GM23248 (cell line): ENCODE measurements around the gene CHST13. TPM values are rescaled to one million over a fixed set of nuclear protein-coding genes. Genes with fewer than 3 reads are reported as not detected.
A peak's percentile ranks its signal among the peaks of the same experiment; 100 is the strongest.

Experiments used
- DNase-seq: peaks from one replicate; pipeline ENCODE4 v3.0.0-alpha.2; 2015
- H2AFZ ChIP-seq: fragments of 200-600 bp; sonication (generic); 2 replicates; pipeline ENCODE4 v1.6.1; 2016; ENCODE audit warnings: antibody characterized with exemption
- H3F3A ChIP-seq: fragments of 200-600 bp; sonication (generic); 2 replicates; pipeline ENCODE4 v1.6.1; 2016; ENCODE audit warnings: mild to moderate bottlenecking, antibody characterized with exemption, mixed run types; ENCODE audit not compliant: insufficient read depth
- H3K27ac ChIP-seq: fragments of 200-600 bp; sonication (generic); 2 replicates; pipeline ENCODE4 v1.5.1; 2016; ENCODE audit warnings: mild to moderate bottlenecking
- H3K27me3 ChIP-seq: fragments of 200-600 bp; sonication (generic); replicated peaks from 2 replicates; pipeline ENCODE4 v1.6.1; 2016; ENCODE audit warnings: mild to moderate bottlenecking; ENCODE audit not compliant: insufficient read depth
- H3K36me3 ChIP-seq: fragments of 200-600 bp; sonication (generic); 2 replicates; pipeline ENCODE4 v1.6.1; 2016; ENCODE audit warnings: low read depth, mild to moderate bottlenecking
- H3K4me1 ChIP-seq: fragments of 200-600 bp; sonication (generic); 2 replicates; pipeline ENCODE4 v1.6.1; 2016; ENCODE audit warnings: mild to moderate bottlenecking; ENCODE audit not compliant: insufficient read depth
- H3K4me2 ChIP-seq: fragments of 200-600 bp; sonication (generic); one replicate; pipeline ENCODE4 v1.6.1; 2016; ENCODE audit warnings: mild to moderate bottlenecking; ENCODE audit not compliant: unreplicated experiment
- H3K4me3 ChIP-seq: fragments of 200-600 bp; sonication (generic); 2 replicates; pipeline ENCODE4 v1.5.1; 2016; ENCODE audit warnings: mild to moderate bottlenecking
- H3K79me2 ChIP-seq: fragments of 200-600 bp; sonication (generic); 2 replicates; pipeline ENCODE4 v1.6.1; 2016; ENCODE audit warnings: mild to moderate bottlenecking; ENCODE audit not compliant: insufficient read depth
- H3K9ac ChIP-seq: fragments of 200-600 bp; sonication (generic); 2 replicates; pipeline ENCODE4 v1.6.1; 2016; ENCODE audit warnings: mild to moderate bottlenecking
- H3K9me2 ChIP-seq: fragments of 200-600 bp; sonication (generic); 2 replicates; pipeline ENCODE4 v1.6.1; 2016; ENCODE audit warnings: mixed run types, mild to moderate bottlenecking, moderate library complexity; ENCODE audit not compliant: insufficient read depth
- H3K9me3 ChIP-seq: fragments of 200-600 bp; sonication (generic); one replicate; pipeline ENCODE4 v1.6.1; 2017; ENCODE audit warnings: low read depth
- H4K20me1 ChIP-seq: fragments of 200-600 bp; sonication (generic); 2 replicates; pipeline ENCODE4 v1.6.0; 2016; ENCODE audit not compliant: insufficient read depth
- EZH2 ChIP-seq: fragments of 200-600 bp; sonication (generic); IDR thresholded peaks from 2 replicates; pipeline ENCODE4 v1.6.1; 2018; ENCODE audit warnings: antibody characterized with exemption, mild to moderate bottlenecking; ENCODE audit not compliant: insufficient read depth, poor library complexity, severe bottlenecking
- EZH2phosphoT487 ChIP-seq: fragments of 200-600 bp; sonication (generic); IDR thresholded peaks from 2 replicates; pipeline ENCODE4 v1.6.1; 2018; ENCODE audit warnings: antibody characterized with exemption, moderate library complexity, mild to moderate bottlenecking, low read depth; ENCODE audit not compliant: insufficient read depth
- WGBS, 2 experiments: methylation state at CpG; one replicate each; pipeline ENCODE4 v1.1.6; 2015 to 2017; ENCODE audit warnings: low lambda C conversion rate in 2 of 2, low coverage in 1 of 2; ENCODE audit errors: missing lambda C conversion rate in 2 of 2; 5-methylcytosine and 5-hydroxymethylcytosine counted together
- in situ Hi-C: fragments of 300-500 bp; cut with MboI; formaldehyde crosslinking; loops from 2 replicates; pipeline ENCODE4 v1.15.0; 2020
- polyA plus RNA-seq: library from polyadenylated mRNA; unstranded; fragments of >200 nt; fragmentation: Nextera tagmentation; extraction: Ambion mirVana; gene quantifications from 2 replicates; pipeline ENCODE4 v1.2.1, GENCODE V29; 2016
- total RNA-seq: library from RNA; depleted of rRNA; stranded (reverse); fragments of >200 nt; shearing (Covaris generic); gene quantifications from 2 replicates; pipeline ENCODE4 v1.2.3, GENCODE V29; 2014

Gene CHST13
- total and polyA plus RNA-seq, 2 experiments from 2014 or later, result 0.11 TPM; not detected in 1

DNA sequence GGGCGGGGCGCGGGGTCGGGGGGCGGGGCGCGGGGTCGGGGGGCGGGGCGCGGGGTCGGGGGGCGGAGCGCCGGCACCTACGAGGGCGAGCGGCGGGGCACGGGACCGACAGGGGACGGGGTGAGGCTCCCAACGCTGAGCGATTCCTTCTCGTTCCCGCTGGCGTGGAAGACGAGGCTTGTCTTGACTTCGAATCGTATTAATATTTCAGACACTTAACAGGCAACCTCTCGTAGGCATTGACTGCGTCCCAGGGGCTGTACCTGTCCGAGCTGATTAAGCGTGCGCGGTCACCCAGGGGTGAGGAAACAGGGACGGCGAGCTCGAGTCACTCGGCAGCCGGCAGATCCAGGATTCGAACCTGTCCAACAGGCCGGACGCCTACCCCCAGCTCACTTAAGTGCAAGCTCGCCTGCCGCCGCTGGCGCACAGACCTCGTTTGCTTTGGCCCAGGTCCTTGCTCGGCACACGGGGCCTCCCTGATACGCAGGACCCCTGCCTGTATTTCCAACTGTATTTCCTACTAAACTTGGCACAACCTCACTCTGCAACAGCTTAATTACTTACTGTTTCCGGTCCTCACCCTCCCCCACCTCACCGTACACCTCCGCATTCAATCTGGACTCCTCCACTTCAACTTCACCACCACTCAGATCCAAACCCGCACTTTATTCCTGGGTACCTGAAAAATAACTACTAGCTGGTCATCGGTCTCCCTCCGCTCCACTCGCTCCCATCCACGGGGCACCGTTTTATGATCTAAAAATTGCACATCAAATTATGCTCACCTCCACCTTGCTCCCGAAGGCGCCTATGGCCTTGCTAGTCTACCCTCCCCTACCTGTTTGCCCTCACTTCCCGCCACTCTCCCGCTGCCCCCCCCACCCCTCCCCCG lies 47.5 kb upstream of the CHST13 start:
- Histone ChIP-seq H3K79me2 (peaks cover 33% of the 10 kb centered on the region), H3K4me2 (peak overlapping the region; percentile 74), H3K4me1 (peaks cover 28% of the 10 kb centered on the region), H3K27me3 (no peaks in the 10 kb centered on the region), H3K36me3 (peaks cover 1% of the 10 kb centered on the region; the same call in 1 of the 2 replicates), H3K9ac (peak overlapping the region; percentile 82), H3K27ac (peak overlapping the region; percentile 45; the same call in 1 of the 2 replicates), H2AFZ (peak overlapping the region; percentile 98), H3K4me3 (peak overlapping the region; percentile 79), H3K9me2 (no peaks in the 10 kb centered on the region), H4K20me1 (peaks cover 13% of the 10 kb centered on the region), H3K9me3 (no peaks in the 10 kb centered on the region), H3F3A (peaks cover 24% of the 10 kb centered on the region)
- peak; percentile 62 for DNase-seq
- WGBS, 2 experiments, result 12 to 14% methylated on average over 41 to 52 of the region's 66 CpGs
- TF ChIP-seq EZH2, result no peak
- TF ChIP-seq EZH2phosphoT487, result no peak
- in situ Hi-C loops, result no loop called here

DNA sequence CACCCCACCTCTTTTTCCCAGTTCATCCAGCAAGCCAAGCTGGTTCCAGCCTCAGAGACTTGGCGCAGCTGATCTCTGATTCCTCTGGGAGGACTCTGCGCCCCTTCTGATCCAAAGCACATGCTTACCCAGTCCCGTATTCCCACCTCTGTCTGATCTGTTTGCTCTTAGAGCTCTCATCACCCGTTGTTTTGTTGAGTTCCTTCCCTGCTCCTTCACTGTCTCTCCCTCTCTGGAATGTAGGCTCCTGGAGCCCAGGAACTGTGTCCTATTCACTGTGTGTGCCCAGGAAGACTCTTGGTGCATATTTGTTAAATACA lies 46.9 kb upstream of the CHST13 start:
- Histone ChIP-seq H3K27ac (no peak overlapping the region), H3F3A (peaks cover 19% of the 10 kb centered on the region), H2AFZ (no peak overlapping the region), H3K9me3 (no peaks in the 10 kb centered on the region), H3K4me1 (peaks cover 24% of the 10 kb centered on the region), H3K4me3 (no peak overlapping the region), H4K20me1 (peaks cover 7% of the 10 kb centered on the region), H3K79me2 (peaks cover 27% of the 10 kb centered on the region), H3K9me2 (no peaks in the 10 kb centered on the region), H3K4me2 (no peak overlapping the region), H3K36me3 (no peaks in the 10 kb centered on the region), H3K9ac (no peak overlapping the region), H3K27me3 (no peaks in the 10 kb centered on the region)
- 36 to 52% methylated on average over 4 of the region's 4 CpGs for WGBS, 2 experiments
- DNase-seq, result no peak
- in situ Hi-C loops, result no loop called here
- TF ChIP-seq EZH2, result no peak

DNA sequence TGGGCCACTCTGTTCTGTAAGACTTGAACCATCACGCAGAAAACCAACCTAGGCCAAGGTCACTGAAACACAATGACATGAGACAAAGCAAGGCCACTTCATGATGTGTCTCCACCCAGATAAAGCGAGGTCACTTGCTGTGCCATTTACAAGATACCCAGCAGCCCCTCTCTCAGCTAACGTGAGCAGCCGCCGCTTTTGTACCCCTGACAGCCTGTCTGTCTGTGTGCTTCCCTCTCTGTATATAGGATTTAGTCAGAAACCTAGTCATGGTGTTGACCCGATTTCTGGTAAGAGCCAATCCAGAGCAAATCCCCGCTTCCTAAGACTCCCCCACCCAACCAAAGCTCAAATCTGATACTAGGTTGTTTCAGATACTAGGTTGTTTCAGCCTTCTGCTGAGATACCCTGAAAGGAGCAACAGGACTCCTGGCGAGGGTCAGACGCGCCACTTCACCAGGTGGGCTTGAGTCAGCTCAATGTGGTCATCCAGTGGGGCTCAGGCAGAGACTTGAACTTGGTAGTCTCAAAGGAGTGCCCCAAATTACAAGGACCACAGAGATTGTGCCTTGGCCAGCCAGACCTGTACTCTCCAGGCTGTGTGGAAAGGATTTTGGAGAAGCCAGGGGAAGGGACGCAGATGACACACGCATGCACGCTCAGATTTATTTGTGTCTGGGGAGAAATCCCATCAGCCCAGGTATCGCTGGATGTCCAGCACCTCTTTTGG lies 45.2 kb upstream of the CHST13 start:
- Histone ChIP-seq H3K4me3 (no peak overlapping the region), H3K4me2 (no peak overlapping the region), H3K27me3 (no peaks in the 10 kb centered on the region), H3K36me3 (no peaks in the 10 kb centered on the region), H4K20me1 (peaks cover under 1% of the 10 kb centered on the region; the same call in 1 of the 2 replicates), H3K9me2 (no peaks in the 10 kb centered on the region), H3F3A (0 out of 2 replicates have a peak, but pooled peaks cover 3% of the 10 kb centered on the region), H3K9ac (no peak overlapping the region), H3K27ac (no peak overlapping the region), H3K79me2 (peaks cover 14% of the 10 kb centered on the region), H3K9me3 (no peaks in the 10 kb centered on the region), H3K4me1 (peaks cover 9% of the 10 kb centered on the region; the same call in 1 of the 2 replicates), H2AFZ (no peak overlapping the region)
- in situ Hi-C loops, result no loop called here
- no peak for TF ChIP-seq EZH2phosphoT487
- no peak for TF ChIP-seq EZH2
- 88 to 90% methylated on average over 14 of the region's 14 CpGs for WGBS, 2 experiments
- no peak for DNase-seq

DNA sequence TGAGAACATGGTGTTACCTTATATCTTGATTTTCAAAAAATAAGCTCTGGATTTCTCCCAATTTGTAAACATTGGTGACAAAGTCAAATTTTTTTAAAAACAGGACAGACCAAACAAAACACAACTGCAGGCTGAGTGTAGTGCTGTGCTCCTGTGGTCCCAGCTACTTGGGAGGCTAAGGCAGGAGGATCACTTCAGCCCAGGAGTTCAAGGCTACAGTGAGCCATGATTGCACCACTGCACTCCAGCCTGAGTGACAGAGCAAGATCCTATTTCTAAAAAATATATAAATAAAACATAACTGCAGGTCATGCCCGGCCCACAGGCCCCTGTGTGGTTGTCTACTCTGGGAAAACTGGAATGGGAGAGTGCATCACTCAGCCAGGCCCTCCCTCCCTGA lies 44.3 kb upstream of the CHST13 start:
- Histone ChIP-seq H3K4me1 (no peaks in the 10 kb centered on the region), H3F3A (0 out of 2 replicates have a peak, but pooled peaks cover 3% of the 10 kb centered on the region), H2AFZ (no peak overlapping the region), H3K79me2 (peaks cover 5% of the 10 kb centered on the region), H3K9me3 (no peaks in the 10 kb centered on the region), H4K20me1 (no peaks in the 10 kb centered on the region), H3K4me2 (no peak overlapping the region), H3K36me3 (no peaks in the 10 kb centered on the region), H3K27ac (no peak overlapping the region), H3K27me3 (no peaks in the 10 kb centered on the region), H3K9ac (no peak overlapping the region), H3K9me2 (no peaks in the 10 kb centered on the region), H3K4me3 (no peak overlapping the region)
- no peak for TF ChIP-seq EZH2phosphoT487
- TF ChIP-seq EZH2, result no peak
- 47 to 58% methylated on average over 1 of the region's 1 CpG for WGBS, 2 experiments
- in situ Hi-C loops, result no loop called here
- DNase-seq, result no peak
